Hematopoietic multipotent progenitor cell (in vitro differentiated cells): ENCODE data around the gene STARD6. TPM values are rescaled to one million over a fixed set of nuclear protein-coding genes. Genes with fewer than 3 reads are reported as not detected.

ENCODE experiments used
- small RNA-seq: library from RNA; depleted of rRNA; stranded (forward); fragments of <200 nt; gene quantifications from one replicate; pipeline ENCODE3, GENCODE V24; 2012
- total RNA-seq: library from RNA; depleted of rRNA; stranded (reverse); fragments of >200 nt; gene quantifications from one replicate; pipeline ENCODE4 v1.2.3, GENCODE V29; 2012

The STARD6 gene
- total RNA-seq, 1 donor: not detected

Small RNA genes within 50 kb of the gene (small RNA-seq; reads per million reads assigned to genes)
- not detected for gene SNRPGP2

Other genes with a start within 250 kb of the STARD6 start
- 9.2 TPM for gene MBD2, start 133.2 kb downstream of the STARD6 start, total RNA-seq
- gene POLI, start 88.3 kb downstream of the STARD6 start, total RNA-seq: 14.5 TPM
- 1.6 TPM for gene C18orf54, start within 50 bp of the STARD6 start, total RNA-seq
- not detected for gene DYNAP, start 233.4 kb upstream of the STARD6 start, total RNA-seq